Measurements from ENCODE around the gene MGAT3.
"Not testable (repeated sequence)": the region's sequence is repeated elsewhere in the genome, so short reads cannot be mapped to it uniquely, and the experiment has no call there.

Gene MGAT3

GRCh38 chr22:39494471-39495120 lies 37.8 kb downstream of the MGAT3 start:
- DNase-seq: no peak

DNA sequence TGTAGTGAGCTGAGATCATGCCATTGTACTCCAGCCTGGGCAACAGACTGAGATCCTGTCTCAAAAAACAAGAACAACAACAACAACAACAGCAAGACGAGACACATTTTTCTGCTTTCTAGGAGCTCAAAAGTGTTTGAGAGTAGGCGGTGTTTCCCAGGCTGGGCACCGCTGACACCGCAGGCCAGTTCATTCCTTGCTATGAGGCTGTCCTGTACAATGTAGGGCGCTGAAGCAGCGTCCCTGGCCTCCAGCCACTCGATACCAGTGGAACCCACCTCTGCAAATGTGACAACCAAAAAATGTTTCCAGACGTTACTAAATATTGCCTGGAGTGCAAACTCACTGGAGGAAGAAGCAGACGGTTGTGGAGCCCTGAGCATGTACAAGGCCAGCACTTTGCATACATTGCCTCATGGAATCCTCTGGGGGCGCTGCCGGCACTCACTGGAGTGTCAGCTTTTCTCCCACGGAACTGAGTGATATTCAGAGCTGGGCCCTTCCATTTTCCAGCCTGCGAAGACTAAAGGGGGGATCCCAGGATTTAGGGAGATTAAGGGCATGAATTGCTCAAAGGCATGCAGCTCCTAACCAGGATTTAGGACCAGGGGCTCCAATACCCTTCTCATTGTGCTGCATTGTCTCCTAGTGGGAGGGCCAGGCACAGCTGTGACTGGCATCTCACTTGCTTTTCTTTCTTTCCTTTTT lies 39.5 kb downstream of the MGAT3 start:
- no peak for DNase-seq

DNA sequence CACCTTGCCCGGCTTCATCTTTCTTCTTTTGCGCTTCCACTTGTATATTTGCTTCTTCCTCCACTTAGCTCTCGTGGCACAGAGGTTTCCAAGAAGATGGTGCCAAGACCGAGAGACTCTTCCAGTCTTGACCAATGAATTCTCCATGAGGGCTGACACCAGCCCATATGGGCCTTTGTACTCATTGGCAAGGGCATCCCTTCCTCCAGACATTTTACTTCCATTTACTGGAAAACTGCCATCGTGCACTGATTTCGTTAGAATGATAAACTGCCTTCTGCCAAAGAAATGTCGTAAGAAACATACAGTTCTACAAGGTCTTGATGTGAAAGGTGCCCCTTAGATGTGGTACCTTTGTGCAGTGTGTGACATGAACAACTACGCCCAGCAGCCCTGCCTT lies 40.6 kb downstream of the MGAT3 start:
- DNase-seq: no peak

DNA sequence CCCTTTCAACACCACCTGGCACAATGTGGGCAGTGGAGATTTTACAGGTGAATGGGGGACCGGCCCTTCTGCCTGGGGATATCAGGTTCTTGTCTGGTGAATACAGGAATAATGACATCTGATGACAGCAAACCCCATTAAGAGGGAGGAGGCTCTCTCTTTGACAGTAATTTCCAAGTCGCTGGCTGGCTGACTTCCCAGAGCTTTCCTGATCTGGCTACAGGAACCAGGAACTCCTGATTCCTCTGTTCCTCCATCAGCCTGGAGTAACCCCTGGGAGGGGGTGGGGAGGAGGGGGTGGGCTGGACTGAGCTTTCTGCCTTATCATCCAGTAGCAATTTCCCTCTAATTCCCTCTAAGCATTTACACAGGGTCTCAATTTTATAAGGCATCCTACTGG lies 41.6 kb downstream of the MGAT3 start:
- no peak for DNase-seq

- DNase-seq: no peak
Observed at GRCh38 chr22:39498802-39499201, 42.0 kb downstream of the MGAT3 start.

DNA sequence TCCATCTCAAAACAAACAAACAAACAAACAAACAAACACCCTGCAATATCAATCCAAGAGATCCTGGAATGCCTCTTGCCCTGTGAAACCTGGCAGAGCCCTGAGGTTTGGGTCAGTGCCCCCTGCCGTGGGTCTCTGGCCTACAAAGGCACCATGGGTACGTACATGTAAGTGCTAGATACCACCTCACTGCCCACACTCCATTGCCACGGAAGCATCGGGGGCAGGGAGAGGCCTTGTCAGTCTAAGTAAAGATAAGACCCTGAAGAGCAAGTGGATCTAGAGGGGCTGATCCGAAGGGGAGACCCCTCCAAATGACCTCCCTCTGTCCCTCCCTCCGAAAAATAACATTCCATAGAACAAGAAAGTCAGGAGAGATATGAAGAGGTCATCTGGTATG lies 43.3 kb downstream of the MGAT3 start:
- no peak for DNase-seq

GRCh38 chr22:39501644-39502108 lies 44.9 kb downstream of the MGAT3 start:
- no peak for DNase-seq

DNA sequence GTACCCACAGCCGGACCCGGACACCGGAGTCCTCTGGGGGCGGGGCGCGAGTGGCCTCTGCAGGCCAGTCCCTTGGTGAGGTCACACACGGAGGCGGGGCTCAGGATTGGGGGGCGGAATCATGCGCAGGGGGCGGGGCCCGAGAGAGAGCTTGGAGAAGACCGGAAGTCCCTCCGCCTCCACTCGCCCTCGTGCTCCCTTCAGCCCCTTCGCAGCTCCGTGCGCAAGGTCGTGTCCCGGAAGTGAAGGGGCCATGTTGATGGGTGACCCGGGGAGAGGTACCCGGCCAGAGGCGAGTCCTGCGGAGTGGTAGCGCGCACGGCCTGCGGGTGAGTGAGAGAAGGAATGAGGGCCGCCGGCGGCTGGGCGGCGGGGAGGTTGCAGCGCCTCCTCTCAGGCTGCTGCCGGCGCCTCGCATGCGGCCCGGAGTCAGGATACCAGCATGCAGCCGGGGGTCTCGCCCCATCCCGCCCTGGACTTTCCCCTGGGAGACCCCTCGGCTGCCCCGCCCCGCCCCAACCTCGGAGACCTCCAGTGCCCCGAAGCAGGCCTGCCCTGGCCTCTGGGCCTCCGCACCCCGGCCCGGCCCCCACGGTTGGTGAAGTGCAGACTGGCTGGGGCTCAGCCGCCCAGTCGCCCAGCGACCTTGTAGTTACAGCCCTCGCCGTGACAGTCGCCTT lies 45.4 kb downstream of the MGAT3 start, which contains the start of gene MIEF1:
Gene MIEF1, plus strand, starts transcription at position 182 of the 680 bp plus-strand sequence. CDS start 9,005 bp downstream, outside the sequence.
- peak; percentile 92 for DNase-seq

GRCh38 chr22:39502789-39503409 lies 46.1 kb downstream of the MGAT3 start:
- DNase-seq: no peak

GRCh38 chr22:39503630-39504029 lies 46.8 kb downstream of the MGAT3 start:
- DNase-seq: no peak

GRCh38 chr22:39504071-39504470 lies 47.3 kb downstream of the MGAT3 start:
- no peak for DNase-seq

GRCh38 chr22:39507021-39507420 lies 50.2 kb downstream of the MGAT3 start:
- DNase-seq: not testable (repeated sequence)

DNA sequence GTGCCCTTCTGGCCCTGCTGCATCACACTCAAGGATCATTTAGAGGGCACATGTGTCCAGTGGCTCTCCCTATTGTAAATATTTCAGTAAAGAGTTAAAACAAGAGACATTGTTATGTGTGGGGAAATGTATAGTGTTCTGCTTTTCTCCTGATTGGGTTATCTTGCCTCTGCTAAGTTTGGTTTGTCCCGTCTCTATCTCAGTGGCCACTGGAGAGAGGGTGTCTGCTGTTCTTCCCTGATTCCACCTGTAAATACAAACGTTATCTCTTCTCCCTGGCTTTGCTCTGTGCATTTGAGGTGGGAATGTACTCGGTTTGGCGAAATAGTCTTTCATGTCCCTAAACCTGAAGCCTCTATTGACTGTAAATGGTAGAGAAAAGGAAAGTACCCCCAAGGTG lies 51.6 kb downstream of the MGAT3 start:
- DNase-seq: no peak

DNA sequence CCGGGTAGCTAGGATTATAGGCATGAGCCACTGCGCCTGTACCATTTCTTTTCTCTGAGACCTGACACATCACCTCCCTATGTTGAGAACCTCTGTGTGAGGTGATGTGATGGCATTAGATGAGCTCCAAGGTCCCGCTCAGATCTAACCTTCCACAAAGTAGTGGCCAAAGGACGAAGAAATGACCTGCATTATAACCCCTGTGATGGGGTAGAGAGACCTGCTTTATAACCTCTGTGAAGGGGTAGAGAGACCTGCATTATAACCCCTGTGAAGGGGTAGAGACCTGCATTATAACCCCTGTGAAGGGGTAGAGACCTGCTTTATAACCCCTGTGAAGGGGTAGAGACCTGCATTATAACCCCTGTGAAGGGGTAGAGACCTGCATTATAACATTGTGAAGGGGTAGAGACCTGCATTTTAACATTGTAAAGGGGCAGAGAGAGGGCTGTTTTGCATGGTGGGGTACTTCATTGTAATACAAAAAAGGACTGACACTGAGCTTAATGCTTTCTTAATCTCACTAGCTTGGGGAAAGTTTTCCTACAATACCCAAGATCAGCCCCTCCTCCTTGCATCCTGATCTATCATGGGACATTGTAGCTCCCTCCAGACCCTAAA lies 53.8 kb downstream of the MGAT3 start:
- no peak for DNase-seq

DNA sequence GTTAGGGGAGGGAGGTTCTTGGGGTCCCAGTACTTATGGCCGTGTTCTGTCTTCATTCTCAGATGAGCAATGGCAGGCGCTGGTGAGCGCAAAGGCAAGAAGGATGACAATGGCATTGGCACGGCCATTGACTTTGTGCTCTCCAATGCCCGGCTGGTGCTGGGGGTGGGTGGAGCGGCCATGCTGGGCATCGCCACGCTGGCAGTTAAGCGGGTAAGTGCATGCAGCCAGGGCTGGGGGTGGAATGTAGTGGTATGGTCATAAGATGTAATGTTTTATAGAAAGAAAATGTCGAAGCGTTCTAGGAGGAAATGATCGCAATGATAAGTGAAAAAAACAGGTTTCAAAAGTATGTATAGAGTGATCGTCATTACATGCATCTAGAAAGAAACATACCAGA lies 54.4 kb downstream of the MGAT3 start:
- DNase-seq: no peak

- DNase-seq: no peak
Observed at GRCh38 chr22:39512026-39512425, 55.2 kb downstream of the MGAT3 start.

DNA sequence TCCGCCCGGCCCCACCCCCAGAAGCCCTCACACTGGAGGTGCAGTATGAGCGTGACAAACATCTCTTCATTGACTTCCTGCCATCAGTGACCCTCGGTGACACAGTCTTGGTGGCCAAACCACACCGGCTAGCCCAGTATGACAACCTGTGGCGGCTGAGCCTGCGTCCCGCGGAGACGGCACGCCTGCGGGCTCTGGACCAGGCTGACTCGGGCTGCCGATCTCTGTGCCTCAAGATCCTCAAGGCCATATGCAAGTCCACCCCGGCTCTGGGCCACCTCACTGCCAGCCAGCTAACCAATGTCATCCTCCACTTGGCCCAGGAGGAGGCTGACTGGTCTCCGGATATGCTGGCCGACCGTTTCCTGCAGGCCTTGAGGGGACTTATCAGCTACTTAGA lies 57.0 kb downstream of the MGAT3 start:
- DNase-seq: no peak

- no peak for DNase-seq
Observed at GRCh38 chr22:39514373-39514973, 57.7 kb downstream of the MGAT3 start.

DNA sequence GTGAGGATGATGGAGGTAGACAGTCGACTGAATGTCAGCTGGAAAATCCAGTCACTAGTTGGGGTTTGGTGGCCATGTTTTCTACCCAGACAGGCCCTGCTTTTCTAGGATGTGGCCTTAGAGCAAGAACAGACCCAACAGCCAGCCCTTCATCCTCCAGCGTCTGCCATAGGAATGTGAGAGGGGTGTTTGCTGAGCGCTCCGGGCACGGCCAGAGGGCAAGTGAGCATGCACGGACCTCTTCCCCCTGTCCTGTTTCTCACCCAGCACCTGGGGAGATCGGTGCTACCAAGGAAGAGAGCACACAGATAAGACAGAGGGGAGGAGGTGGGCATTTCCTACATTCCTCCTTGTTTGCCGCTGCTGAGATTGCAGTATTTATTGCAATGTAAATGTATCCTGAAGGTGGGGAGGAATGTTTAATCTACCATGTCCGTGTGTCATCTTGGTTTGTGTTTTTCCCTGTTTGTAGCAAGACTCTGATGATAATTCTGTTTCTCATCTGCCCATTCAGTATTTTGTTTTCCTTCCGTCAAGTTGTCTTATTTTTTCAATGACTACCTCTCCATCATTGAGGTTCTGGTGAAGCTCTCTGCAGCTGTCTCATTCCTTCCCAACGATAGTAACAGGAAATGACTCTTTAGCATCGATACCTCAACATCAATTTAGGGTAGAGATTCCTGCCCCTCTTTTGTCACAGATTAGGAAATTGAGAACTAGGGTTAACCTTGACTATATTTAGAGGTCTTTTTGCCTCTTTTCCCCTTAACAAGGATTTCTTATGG lies 58.6 kb downstream of the MGAT3 start:
- DNase-seq: no peak

DNA sequence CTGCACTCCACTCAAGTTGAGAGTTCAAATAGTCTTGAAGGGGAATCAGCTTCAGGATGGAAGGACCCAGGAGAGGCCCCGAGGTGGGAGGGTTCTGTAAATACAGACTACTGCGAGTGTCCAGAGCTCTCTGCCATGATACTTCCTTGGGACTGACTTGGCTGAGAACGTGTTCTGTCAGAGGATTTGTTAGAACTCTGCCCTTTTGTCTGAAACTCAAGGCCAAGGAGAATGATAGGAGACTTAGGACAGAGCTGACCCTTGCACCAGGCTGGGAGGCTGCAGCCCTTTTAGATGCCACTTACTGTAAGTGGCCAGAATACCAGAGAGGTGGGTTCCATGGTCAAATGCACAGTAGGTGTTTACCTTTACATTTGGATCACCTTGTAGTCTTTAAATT lies 60.7 kb downstream of the MGAT3 start:
- DNase-seq: no peak

GRCh38 chr22:39518144-39518786 lies 61.5 kb downstream of the MGAT3 start:
- no peak for DNase-seq

Measured in NCI-H510A (cell line).